Activated T-cell treated with anti-CD3 and anti-CD28 coated beads, Interleukin-2, amount 50 U/mL, for 72 hours (primary cell): ENCODE results near the gene MVB12B. TPM values are rescaled to one million over a fixed set of nuclear protein-coding genes. Genes with fewer than 3 reads are reported as not detected.
A peak's percentile ranks its signal among the peaks of the same experiment; 100 is the strongest.

Experiments used
- ATAC-seq, 2 donors: fragments of 150-1000 bp; cut with Tn5 transposase; replicated peaks in 1 of 2; 2 replicates each; pipeline ENCODE4 v1.10.0; 2021; ENCODE audit warnings: moderate library complexity in 2 of 2, mild to moderate bottlenecking in 1 of 2
- DNase-seq, 2 donors: peaks; one replicate each; pipeline ENCODE4 v3.0.0; 2021 to 2022; ENCODE audit warnings: mixed read lengths in 1 of 2
- H3K27ac Mint-ChIP-seq: one replicate; pipeline ENCODE4 v1.8.0; 2022; ENCODE audit warnings: mild to moderate bottlenecking, moderate library complexity, mixed read lengths
- H3K27me3 Mint-ChIP-seq: one replicate; pipeline ENCODE4 v1.8.0; 2022; ENCODE audit warnings: low read depth, mixed read lengths
- H3K36me3 Mint-ChIP-seq, 2 donors: one replicate each; pipeline ENCODE4 v1.8.0; 2022; ENCODE audit warnings: mixed read lengths in 2 of 2, mild to moderate bottlenecking in 1 of 2; ENCODE audit not compliant: insufficient read depth in 2 of 2
- H3K4me1 Mint-ChIP-seq: one replicate; pipeline ENCODE4 v1.8.0; 2022; ENCODE audit warnings: low read depth, mixed read lengths
- H3K4me3 Mint-ChIP-seq, 2 donors: one replicate each; pipeline ENCODE4 v1.8.0; 2022; ENCODE audit warnings: mild to moderate bottlenecking in 2 of 2, mixed read lengths in 2 of 2, moderate library complexity in 2 of 2
- H3K9me3 Mint-ChIP-seq, 2 donors: one replicate each; pipeline ENCODE4 v1.8.0; 2022; ENCODE audit warnings: mixed read lengths in 2 of 2
- total RNA-seq, 2 donors: library from RNA; stranded (reverse); gene quantifications; one replicate each; pipeline ENCODE4 v1.2.3, GENCODE V29; 2022

MVB12B gene
- total RNA-seq, 2 donors from 2014 or later = 11.5 to 17.1 TPM

DNA sequence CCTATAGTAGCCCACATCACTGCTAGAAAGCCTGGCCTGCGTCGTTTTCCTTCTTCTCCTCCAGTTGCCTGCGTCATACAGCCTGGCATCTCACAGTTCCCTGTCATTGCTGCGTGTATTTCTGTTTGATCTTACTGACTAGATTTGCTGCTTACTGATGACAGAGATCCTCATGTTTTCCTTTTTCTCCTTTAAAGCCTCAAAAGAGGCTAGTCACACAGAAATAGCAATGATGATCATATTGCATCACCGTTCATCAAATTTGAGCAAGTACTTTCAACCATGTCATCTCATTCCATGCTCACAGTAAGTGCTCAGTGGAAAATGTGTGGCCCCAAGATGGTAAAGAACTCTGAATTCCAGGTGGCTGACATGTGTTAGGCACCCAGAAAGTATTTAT, 76.8 kb downstream of the MVB12B start:
- no peaks in the 10 kb centered on the region for H3K9me3 Mint-ChIP-seq
- H3K27ac Mint-ChIP-seq = no peak overlapping the region
- H3K4me3 Mint-ChIP-seq = no peak overlapping the region

DNA sequence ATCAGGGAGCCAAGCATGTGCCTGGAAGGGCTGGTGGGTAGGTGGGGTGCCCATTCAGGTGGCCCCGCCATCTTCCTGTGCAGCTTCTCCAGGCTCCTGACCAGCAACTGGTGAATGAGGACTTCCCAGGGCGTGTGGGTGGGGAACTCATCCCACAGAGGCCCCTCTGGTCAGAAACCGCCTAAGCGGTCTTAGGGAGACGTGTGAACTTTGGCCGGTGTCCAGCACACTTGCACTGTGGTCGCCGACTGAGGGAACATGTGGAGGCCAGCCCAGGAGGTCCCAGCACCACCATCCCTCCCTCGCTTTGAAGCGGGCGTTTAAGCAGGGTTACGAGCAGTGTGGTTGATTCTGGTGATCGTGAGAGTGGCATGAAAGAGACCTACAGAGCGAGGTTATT, 77.8 kb downstream of the MVB12B start:
- H3K36me3 Mint-ChIP-seq = no peaks in the 10 kb centered on the region
- ATAC-seq = no peak
- no peak overlapping the region for H3K27ac Mint-ChIP-seq
- peaks cover 16% of the 10 kb centered on the region for H3K27me3 Mint-ChIP-seq
- H3K9me3 Mint-ChIP-seq = no peaks in the 10 kb centered on the region
- no peak overlapping the region for H3K4me3 Mint-ChIP-seq
- H3K4me1 Mint-ChIP-seq = peaks cover 33% of the 10 kb centered on the region
- no peak for DNase-seq

More for the DNA sequence above, 76.8 kb downstream of the MVB12B start:
- Mint-ChIP-seq H3K27me3 (peaks cover 17% of the 10 kb centered on the region), H3K4me1 (peaks cover 41% of the 10 kb centered on the region), H3K36me3 (no peaks in the 10 kb centered on the region)
- DNase-seq (no peak), ATAC-seq (no peak)

DNA sequence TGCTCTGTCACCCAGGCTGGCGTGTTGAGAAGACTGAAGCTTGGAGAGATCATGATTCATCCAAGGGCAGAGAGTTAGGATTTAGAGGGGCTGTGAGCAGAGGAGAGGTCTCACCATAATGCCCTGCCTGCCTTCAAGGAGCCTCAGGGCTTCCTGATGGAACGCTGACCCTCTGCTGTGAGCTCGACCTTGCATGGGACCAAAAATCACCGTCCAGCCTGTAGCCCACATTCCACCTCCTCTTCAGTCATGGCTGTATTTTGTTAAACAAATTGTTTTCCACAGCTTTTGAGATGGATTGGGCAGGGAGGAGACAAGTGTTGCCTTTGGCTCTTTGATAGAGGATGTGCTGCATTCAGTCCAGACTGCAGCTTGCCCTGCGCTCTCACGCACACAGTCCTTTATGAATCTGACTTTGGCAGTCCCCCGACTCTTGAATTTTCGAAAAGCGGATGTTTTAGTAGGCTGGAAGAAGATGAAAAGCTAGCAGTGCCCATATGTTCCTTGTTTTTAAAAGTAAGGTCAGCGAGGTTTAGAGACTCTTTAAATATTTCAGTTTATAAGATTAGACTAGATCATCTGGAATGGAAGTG, 79.5 kb downstream of the MVB12B start:
- ATAC-seq (no peak), DNase-seq (no peak)
- Mint-ChIP-seq H3K27ac (no peak overlapping the region), H3K27me3 (peaks cover 3% of the 10 kb centered on the region), H3K4me3 (no peak overlapping the region), H3K4me1 (peaks cover 32% of the 10 kb centered on the region), H3K9me3 (no peaks in the 10 kb centered on the region), H3K36me3 (peaks cover 0 to 2% of the 10 kb centered on the region in 2 donors)

DNA sequence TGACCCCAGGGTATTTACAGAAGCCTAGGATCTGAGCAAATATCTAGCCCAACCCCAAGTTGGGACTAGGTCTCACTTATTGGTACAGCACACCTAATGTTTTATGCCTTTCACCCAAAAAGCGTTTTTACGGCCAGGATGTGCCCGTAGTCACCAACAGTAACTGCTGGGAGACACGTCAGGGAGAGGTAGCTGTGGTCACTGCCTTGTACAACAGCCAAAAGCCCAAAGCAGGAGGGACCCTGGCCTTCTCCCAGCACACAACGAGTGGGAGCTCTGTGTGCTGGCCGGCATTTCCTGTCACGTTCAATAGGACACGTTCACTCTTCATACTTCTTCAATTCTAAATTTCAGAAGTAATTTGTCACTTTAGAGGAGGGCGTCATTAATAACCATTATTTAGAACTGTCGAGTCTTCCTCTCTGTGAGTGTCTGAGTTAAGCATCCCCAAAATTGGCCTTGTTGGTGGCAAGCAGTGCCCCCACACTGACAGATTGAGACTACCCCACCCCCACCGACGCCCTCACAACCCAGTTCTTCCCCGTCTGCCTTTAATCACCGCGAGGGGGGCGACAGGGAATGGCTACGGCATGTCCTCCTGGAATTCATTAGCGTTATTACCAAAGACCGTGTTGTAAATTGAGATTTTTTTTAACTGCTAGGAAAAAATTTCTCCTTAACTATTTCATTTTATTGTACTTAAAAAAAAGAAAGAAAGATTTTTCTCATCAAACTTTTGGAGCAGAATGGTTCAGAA, 80.7 kb downstream of the MVB12B start:
- Mint-ChIP-seq H3K4me3 (no peak overlapping the region), H3K9me3 (no peaks in the 10 kb centered on the region), H3K36me3 (peaks cover 0 to 2% of the 10 kb centered on the region in 2 donors), H3K4me1 (peaks cover 35% of the 10 kb centered on the region), H3K27ac (no peak overlapping the region), H3K27me3 (peaks cover 3% of the 10 kb centered on the region)
- DNase-seq (no peak), ATAC-seq (no peak)

DNA sequence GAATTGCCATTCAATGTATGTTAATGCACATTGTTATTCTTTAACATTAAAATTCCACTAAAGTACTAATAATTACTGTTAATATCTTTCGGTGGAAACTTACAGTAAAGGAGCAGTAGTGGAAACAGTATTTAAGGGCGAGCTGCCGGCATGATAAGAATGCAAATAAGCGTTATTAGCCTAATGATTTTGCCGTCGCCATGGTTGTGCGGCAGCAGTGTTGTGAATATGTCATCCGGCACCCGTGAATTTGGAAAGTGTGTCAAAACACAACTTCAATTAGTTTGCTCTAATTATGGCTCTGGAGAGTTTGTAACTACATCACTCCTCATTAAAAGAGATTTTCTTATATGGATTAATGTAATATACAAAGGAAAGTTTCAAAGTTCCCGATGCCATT, 81.4 kb downstream of the MVB12B start:
- H3K36me3 Mint-ChIP-seq = peaks cover 0 to 2% of the 10 kb centered on the region in 2 donors
- no peaks in the 10 kb centered on the region for H3K9me3 Mint-ChIP-seq
- H3K4me3 Mint-ChIP-seq = no peak overlapping the region
- H3K27ac Mint-ChIP-seq = no peak overlapping the region
- ATAC-seq (no peak), DNase-seq (no peak)
- H3K27me3 Mint-ChIP-seq = peaks cover 10% of the 10 kb centered on the region
- H3K4me1 Mint-ChIP-seq = peaks cover 39% of the 10 kb centered on the region

DNA sequence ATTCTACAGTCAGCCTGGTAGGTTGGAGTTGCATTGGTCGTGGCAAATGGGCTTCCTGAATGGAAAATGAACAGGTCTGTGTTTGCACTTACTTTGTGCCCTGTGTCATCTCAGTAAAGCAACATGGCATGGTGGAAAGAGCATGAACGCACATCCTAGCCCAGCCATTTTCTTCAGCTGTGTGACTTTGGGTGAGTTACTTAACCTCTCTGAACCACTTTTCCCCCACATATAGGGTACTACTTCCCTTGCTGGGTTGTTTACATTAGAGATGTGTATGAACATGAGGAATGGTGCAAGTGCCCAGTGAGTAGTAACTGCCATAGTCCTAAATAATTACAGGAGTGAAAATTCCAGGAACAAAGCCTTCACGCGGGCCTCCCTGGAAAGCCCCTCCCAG, 83.6 kb downstream of the MVB12B start:
- no peak overlapping the region for H3K27ac Mint-ChIP-seq
- H3K4me3 Mint-ChIP-seq = no peak overlapping the region
- peaks cover 34% of the 10 kb centered on the region for H3K4me1 Mint-ChIP-seq
- peaks cover 13% of the 10 kb centered on the region for H3K27me3 Mint-ChIP-seq
- no peaks in the 10 kb centered on the region for H3K9me3 Mint-ChIP-seq
- DNase-seq (no peak), ATAC-seq (no peak)
- peaks cover 0 to 2% of the 10 kb centered on the region in 2 donors for H3K36me3 Mint-ChIP-seq

DNA sequence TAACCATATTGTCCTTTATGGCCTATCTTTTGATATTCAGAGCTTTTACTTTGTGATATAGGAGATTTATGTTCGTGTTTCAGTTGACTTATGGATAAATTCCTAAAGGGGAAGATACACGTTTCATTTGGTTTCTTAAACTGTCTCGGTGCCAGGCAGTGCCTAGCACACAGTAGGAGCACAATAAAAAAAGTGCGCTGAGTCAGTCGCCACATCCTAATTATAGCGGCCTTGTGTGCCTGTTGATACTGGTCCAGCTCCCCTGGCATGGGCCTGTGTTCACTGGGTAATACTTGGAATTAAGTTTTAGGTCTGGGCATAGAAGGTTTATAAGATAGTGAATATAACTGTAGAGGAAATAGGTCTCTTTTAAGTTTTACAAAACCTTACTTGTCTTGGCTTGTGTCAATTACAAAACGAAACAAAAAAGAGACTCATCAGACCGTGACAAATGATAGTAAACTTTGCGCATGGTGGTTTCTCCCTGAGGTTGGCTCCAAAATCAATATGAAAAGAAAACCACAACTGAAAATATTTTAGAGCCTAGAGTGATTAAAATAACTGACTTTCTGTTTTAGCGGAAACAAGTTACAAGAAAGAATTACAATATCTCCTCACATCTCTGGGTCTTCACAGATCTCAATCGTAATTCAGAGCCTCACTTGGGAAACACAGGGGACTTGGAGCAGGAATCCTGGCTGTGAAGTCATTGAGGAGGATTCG, 84.8 kb downstream of the MVB12B start:
- Mint-ChIP-seq H3K27me3 (peaks cover 13% of the 10 kb centered on the region), H3K36me3 (peaks cover 0 to 2% of the 10 kb centered on the region in 2 donors), H3K27ac (peak overlapping the region; percentile 62), H3K4me1 (peaks cover 34% of the 10 kb centered on the region), H3K9me3 (no peaks in the 10 kb centered on the region), H3K4me3 (peak overlapping the region; percentile 68 to 82)
- DNase-seq (peak; percentile 50 to 52), ATAC-seq (peak; percentile 91)

DNA sequence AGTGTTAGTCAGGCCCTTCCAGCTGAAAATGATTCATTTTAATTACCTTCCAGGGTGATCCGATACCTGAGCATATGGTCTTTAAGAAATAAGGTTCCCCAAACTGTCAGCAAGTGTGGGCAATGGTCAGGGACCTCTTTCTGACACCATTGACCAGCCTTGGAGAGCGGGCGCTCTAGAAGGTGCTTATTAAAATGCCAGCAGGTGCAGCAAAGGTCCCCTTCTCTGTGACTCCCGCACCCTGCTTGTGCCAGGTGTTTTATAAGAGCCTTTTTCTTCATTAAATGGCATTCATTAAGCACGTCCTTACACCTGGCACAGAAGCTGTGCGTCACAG, 85.3 kb downstream of the MVB12B start:
- H3K9me3 Mint-ChIP-seq = no peaks in the 10 kb centered on the region
- peaks cover 0 to 2% of the 10 kb centered on the region in 2 donors for H3K36me3 Mint-ChIP-seq
- no peak for DNase-seq
- peak overlapping the region; percentile 62 for H3K27ac Mint-ChIP-seq
- H3K4me3 Mint-ChIP-seq = peak overlapping the region; percentile 68 to 82
- H3K27me3 Mint-ChIP-seq = peaks cover 13% of the 10 kb centered on the region
- peaks cover 37% of the 10 kb centered on the region for H3K4me1 Mint-ChIP-seq
- ATAC-seq = no peak

DNA sequence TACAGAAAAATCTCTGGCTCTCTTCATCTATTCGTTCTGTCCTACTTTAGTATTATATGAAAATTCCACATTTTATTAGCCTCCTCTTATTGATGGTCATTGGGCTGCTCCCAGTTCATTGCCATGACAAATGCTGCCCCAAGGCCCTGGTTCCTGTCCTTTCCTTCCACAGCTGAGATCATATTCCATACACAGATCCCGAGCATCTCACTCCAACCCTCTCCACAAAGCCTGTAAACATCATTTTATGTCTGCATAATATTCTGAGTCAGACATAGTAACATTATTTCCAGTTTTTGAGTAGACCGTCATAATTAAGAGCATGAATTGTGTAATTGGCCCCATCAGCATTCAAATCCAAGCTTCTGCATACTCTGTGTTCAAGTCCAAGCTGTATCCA, 86.3 kb downstream of the MVB12B start:
- peaks cover 0 to 2% of the 10 kb centered on the region in 2 donors for H3K36me3 Mint-ChIP-seq
- peaks cover 13% of the 10 kb centered on the region for H3K27me3 Mint-ChIP-seq
- peak overlapping the region; percentile 0 for H3K27ac Mint-ChIP-seq
- H3K4me1 Mint-ChIP-seq = peaks cover 47% of the 10 kb centered on the region
- peak overlapping the region in 1 of 2 donors; percentile 82 for H3K4me3 Mint-ChIP-seq
- ATAC-seq = no peak
- DNase-seq = no peak
- H3K9me3 Mint-ChIP-seq = no peaks in the 10 kb centered on the region

DNA sequence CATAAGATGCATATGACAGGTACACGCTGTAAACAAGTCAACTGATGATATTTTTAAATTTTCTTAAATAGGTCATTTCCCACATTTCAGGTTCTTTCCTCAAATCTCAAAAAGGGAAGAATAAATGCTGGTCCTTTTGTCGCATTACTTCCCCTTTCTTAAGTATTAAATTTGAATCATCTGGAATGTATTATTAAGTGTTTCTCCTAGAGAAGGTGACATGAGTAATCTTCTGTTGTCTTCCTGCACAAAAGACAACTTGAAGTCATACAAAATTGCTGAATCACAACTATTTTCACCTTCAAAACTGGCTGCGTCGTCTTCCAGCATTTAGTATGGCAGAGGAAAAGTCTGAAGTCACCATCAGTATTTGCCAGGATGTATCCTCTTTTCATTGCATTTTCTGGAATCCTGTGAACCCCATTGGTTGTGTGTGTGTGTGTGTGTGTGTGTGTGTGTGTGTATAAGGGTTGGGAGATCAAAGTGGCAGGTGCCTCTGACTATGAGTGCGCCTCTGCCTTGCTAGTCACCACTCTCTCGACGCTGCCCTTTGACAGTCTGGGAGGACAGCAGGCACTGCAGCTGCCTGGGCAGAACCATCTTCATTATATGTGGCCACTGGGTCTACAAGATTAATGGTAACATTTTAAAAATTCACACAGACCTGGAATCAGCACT, 86.9 kb downstream of the MVB12B start:
- H3K9me3 Mint-ChIP-seq = no peaks in the 10 kb centered on the region
- H3K4me1 Mint-ChIP-seq = peaks cover 47% of the 10 kb centered on the region
- peaks cover 0 to 2% of the 10 kb centered on the region in 2 donors for H3K36me3 Mint-ChIP-seq
- H3K27ac Mint-ChIP-seq = peak overlapping the region; percentile 0
- ATAC-seq (no peak), DNase-seq (no peak)
- no peak overlapping the region for H3K4me3 Mint-ChIP-seq
- peaks cover 13% of the 10 kb centered on the region for H3K27me3 Mint-ChIP-seq

DNA sequence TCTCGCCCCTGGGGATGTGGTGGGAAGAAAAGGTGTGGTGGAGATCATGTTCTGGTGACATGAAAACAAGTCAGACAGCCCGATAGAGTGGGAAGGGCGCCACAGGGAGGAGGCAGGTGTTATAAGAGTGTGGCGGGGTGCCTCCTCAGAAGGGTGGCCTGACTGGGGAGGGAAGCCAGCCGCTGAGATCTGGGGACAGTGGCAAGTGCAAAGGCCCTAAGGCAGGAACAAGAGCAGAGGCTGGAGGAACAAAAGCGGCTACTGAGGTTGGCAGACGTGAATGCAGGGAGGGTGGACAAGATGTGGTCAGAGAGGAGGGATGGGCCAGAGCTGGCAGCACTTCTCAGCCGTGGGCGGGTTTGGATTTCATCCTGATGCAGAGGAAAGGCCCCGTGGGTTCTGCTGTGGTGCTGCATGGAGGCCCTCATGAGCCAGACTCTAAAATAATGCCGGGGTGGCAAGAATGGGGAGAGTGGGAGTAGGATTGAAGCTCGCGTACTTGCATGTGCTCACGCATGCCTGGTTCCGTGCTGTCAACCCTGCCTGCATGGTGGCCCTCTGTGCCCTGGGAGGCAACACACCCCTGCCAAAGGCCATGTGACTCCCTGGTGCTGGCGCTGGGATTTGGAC, 89.2 kb downstream of the MVB12B start:
- Mint-ChIP-seq H3K36me3 (no peaks in the 10 kb centered on the region), H3K9me3 (no peaks in the 10 kb centered on the region), H3K27me3 (peaks cover 13% of the 10 kb centered on the region), H3K4me1 (peaks cover 36% of the 10 kb centered on the region), H3K4me3 (no peak overlapping the region), H3K27ac (peak overlapping the region; percentile 20)
- ATAC-seq (no peak), DNase-seq (no peak)

DNA sequence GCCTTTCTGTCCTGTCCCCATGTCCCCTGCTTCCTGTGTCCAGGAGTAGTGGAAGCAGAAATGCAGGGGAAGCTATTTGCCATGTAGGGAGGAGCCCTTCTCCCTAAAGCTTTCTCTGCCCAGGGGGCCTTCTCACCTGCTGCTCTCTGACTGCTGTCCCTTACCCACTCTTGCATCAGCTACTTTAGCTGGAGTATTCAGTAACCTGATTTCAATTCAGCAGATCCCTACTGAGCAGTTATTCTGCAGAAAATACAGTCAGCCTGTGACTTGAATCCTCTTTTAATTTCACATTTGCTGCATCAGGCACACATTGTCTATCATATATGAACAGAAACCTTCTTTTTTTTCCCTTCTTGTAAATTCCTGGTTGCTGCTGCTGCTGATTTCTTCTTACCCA, 90.4 kb downstream of the MVB12B start:
- no peak for DNase-seq
- no peaks in the 10 kb centered on the region for H3K9me3 Mint-ChIP-seq
- peak; percentile 59 to 77 for ATAC-seq
- H3K36me3 Mint-ChIP-seq = no peaks in the 10 kb centered on the region
- peaks cover 30% of the 10 kb centered on the region for H3K4me1 Mint-ChIP-seq
- peaks cover 12% of the 10 kb centered on the region for H3K27me3 Mint-ChIP-seq
- no peak overlapping the region for H3K4me3 Mint-ChIP-seq
- peak overlapping the region; percentile 50 for H3K27ac Mint-ChIP-seq
